HG03439 (cell line): ENCODE data around the gene PDZK1IP1.
"Not testable (repeated sequence)": the region's sequence is repeated elsewhere in the genome, so short reads cannot be mapped to it uniquely, and the experiment has no call there.

Experiments
- ATAC-seq: cut with Tn5 transposase; IDR thresholded peaks from one replicate; pipeline ENCODE4 v1.9.1; 2021; ENCODE audit warnings: mild to moderate bottlenecking, moderate library complexity; ENCODE audit not compliant: unreplicated experiment

Gene PDZK1IP1

GRCh38 chr1:47181955-47182675 lies 7.7 kb downstream of the PDZK1IP1 start:
- ATAC-seq: no peak

- no peak for ATAC-seq
Observed at GRCh38 chr1:47181095-47181954, 8.5 kb downstream of the PDZK1IP1 start.

GRCh38 chr1:47180603-47181094 lies 9.2 kb downstream of the PDZK1IP1 start:
- no peak for ATAC-seq

GRCh38 chr1:47179988-47180563 lies 9.8 kb downstream of the PDZK1IP1 start:
- no peak for ATAC-seq

- ATAC-seq: peak; percentile 76
Observed at GRCh38 chr1:47179017-47179987, 10.5 kb downstream of the PDZK1IP1 start.

GRCh38 chr1:47178654-47179016 lies 11.2 kb downstream of the PDZK1IP1 start:
- ATAC-seq: no peak

GRCh38 chr1:47178020-47178419 lies 11.8 kb downstream of the PDZK1IP1 start:
- no peak for ATAC-seq

GRCh38 chr1:47175227-47175934 lies 14.5 kb downstream of the PDZK1IP1 start:
- no peak for ATAC-seq

GRCh38 chr1:47174656-47175020 lies 15.2 kb downstream of the PDZK1IP1 start:
- no peak for ATAC-seq

- ATAC-seq: no peak
Observed at GRCh38 chr1:47172782-47173181, 17.1 kb downstream of the PDZK1IP1 start.

- no peak for ATAC-seq
Observed at GRCh38 chr1:47164552-47164951, 25.3 kb downstream of the PDZK1IP1 start.

GRCh38 chr1:47161298-47162040 lies 28.4 kb downstream of the PDZK1IP1 start:
- ATAC-seq: no peak

GRCh38 chr1:47160716-47161115 lies 29.1 kb downstream of the PDZK1IP1 start:
- no peak for ATAC-seq

GRCh38 chr1:47157957-47158356 lies 31.9 kb downstream of the PDZK1IP1 start:
- not testable (repeated sequence) for ATAC-seq

GRCh38 chr1:47156457-47156856 lies 33.4 kb downstream of the PDZK1IP1 start:
- not testable (repeated sequence) for ATAC-seq

- ATAC-seq: not testable (repeated sequence)
Observed at GRCh38 chr1:47149162-47149561, 40.7 kb downstream of the PDZK1IP1 start.

- no peak for ATAC-seq
Observed at GRCh38 chr1:47147047-47147785, 42.6 kb downstream of the PDZK1IP1 start.

- not testable (repeated sequence) for ATAC-seq
Observed at GRCh38 chr1:47146495-47146894, 43.3 kb downstream of the PDZK1IP1 start.
